ENCODE data around the gene CIDEB. TPM values are rescaled to one million over a fixed set of nuclear protein-coding genes. Genes with fewer than 3 reads are reported as not detected.
A peak's percentile ranks its signal among the peaks of the same experiment; 100 is the strongest.

Gene CIDEB
- polyA plus RNA-seq, 1 experiment: 0.48 TPM

- DNase-seq (ENCODE audit: low read depth, low spot score): no peak
- ChIA-PET POLR2A (interaction anchor here (0.6 to 1.8 kb wide), 5 partner anchors 37 to 133 kb away, joined by 3 to 10 read pairs (median 4); partner anchors contain the start of genes KHNYN, RABGGTA and TINF2), CTCF (interaction anchor here (0.5 to 6.3 kb wide), 48 partner anchors 8 to 1087 kb away, joined by 3 to 87 read pairs (median 5); partner anchors contain the start of genes CARMIL3, CHMP4A, DHRS1 and NOP9)
- H3K9me3 ChIP-seq (ENCODE audit: control insufficient read depth, insufficient read depth, low read length): no peaks in the 10 kb centered on the region
- TF ChIP-seq, protein P1, sequence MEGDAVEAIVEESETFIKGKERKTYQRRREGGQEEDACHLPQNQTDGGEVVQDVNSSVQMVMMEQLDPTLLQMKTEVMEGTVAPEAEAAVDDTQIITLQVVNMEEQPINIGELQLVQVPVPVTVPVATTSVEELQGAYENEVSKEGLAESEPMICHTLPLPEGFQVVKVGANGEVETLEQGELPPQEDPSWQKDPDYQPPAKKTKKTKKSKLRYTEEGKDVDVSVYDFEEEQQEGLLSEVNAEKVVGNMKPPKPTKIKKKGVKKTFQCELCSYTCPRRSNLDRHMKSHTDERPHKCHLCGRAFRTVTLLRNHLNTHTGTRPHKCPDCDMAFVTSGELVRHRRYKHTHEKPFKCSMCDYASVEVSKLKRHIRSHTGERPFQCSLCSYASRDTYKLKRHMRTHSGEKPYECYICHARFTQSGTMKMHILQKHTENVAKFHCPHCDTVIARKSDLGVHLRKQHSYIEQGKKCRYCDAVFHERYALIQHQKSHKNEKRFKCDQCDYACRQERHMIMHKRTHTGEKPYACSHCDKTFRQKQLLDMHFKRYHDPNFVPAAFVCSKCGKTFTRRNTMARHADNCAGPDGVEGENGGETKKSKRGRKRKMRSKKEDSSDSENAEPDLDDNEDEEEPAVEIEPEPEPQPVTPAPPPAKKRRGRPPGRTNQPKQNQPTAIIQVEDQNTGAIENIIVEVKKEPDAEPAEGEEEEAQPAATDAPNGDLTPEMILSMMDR (IDR thresholded peaks at IDR 0.05; ENCODE audit: low read depth, low read length): no peak
- H3K27me3 ChIP-seq (ENCODE audit: control insufficient read depth, insufficient read depth, low read length): no peaks in the 10 kb centered on the region
- H3K4me3 ChIP-seq (ENCODE audit: low read depth, low read length): no peak overlapping the region
- H3K27ac ChIP-seq (ENCODE audit: low read depth, low read length): no peak overlapping the region
Measured at GRCh38 chr14:24308342-24309124, 756 bp upstream of the CIDEB start.

DNA sequence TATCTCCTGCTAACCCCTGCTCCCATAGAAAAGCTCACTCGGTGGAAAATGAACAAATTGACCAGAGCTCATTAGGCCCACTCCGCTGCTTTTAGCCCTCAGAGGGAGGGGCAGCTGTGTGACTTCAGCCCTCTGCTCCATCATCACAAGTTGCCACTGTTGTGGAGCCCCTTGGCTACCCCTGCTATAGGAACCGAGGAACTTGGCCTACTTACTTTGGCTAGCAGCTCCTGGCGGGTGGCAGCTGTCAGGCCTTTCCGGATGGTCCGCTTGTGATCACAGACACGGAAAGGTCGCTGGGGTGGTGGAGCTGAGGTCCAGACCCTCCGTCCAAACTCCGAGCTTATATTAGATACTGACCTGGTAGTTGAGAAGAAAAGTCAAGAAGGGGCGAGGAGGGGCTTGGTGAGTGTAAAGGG is 612 bp downstream of the CIDEB start:
- Histone ChIP-seq H3K27me3 (ENCODE audit: control insufficient read depth, insufficient read depth, low read length) (no peaks in the 10 kb centered on the region), H3K9me3 (ENCODE audit: control insufficient read depth, insufficient read depth, low read length) (no peaks in the 10 kb centered on the region), H3K4me3 (ENCODE audit: low read depth, low read length) (no peak overlapping the region), H3K27ac (ENCODE audit: low read depth, low read length) (no peak overlapping the region)
- no peak for DNase-seq (ENCODE audit: low read depth, low spot score)
- ChIA-PET CTCF (interaction anchor here (0.6 to 6.3 kb wide), 23 partner anchors 9 to 250 kb away, joined by 3 to 87 read pairs (median 8); partner anchors contain the start of genes CHMP4A, DHRS1, IRF9 and NOP9), POLR2A (interaction anchor here (1.8 kb wide), 1 partner anchor 36 kb away, joined by 10 read pairs; the partner anchor contains the start of gene RABGGTA)
- TF ChIP-seq, protein P1 (IDR thresholded peaks at IDR 0.05; ENCODE audit: low read depth, low read length): no peak

DNA sequence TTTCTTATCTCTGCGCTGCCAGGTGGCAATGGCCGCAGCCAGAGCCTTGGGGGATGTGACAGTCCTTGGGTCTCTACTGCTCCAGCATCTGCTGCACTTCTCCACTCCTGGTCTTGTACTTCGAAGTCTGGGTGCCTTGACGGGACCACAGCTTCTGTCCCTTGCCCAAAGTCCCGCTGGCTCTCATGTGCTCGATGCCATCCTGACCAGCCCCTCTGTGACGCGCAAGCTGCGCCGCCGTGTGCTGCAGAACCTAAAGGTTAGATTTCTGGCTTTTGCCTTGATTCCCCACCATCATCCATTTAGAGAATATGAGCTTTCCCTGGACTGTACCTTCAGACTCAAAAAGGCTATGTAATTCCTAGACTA is 3.8 kb downstream of the CIDEB start:
- TF ChIP-seq, protein P1 (IDR thresholded peaks at IDR 0.05; ENCODE audit: low read depth, low read length): no peak
- POLR2A ChIA-PET: no interaction called here
- Histone ChIP-seq H3K27ac (ENCODE audit: low read depth, low read length) (no peak overlapping the region), H3K4me3 (ENCODE audit: low read depth, low read length) (no peak overlapping the region), H3K27me3 (ENCODE audit: control insufficient read depth, insufficient read depth, low read length) (no peaks in the 10 kb centered on the region), H3K9me3 (ENCODE audit: control insufficient read depth, insufficient read depth, low read length) (no peaks in the 10 kb centered on the region)
- CTCF ChIA-PET: interaction anchor here (1.6 to 1.7 kb wide), 2 partner anchors 30 to 132 kb away, joined by 3 to 6 read pairs; no protein-coding TSS in a partner anchor
- DNase-seq (ENCODE audit: low read depth, low spot score): no peak

GRCh38 chr14:24300326-24300980 is 7.3 kb downstream of the CIDEB start:
- ChIA-PET POLR2A (interaction anchor here (0.5 to 2.5 kb wide), 7 partner anchors 22 to 129 kb away, joined by 3 to 9 read pairs (median 3); partner anchors contain the start of genes CBLN3, KHNYN, MDP1 and RABGGTA), CTCF (interaction anchor here (0.7 to 7.6 kb wide), 7 partner anchors 8 to 210 kb away, joined by 3 to 87 read pairs (median 8); partner anchors contain the start of genes CIDEB, IRF9, LTB4R and LTB4R2)
- H3K27ac ChIP-seq (ENCODE audit: low read depth, low read length): no peak overlapping the region
- no peak for DNase-seq (ENCODE audit: low read depth, low spot score)
- TF ChIP-seq, protein P1 (IDR thresholded peaks at IDR 0.05; ENCODE audit: low read depth, low read length): no peak
- H3K9me3 ChIP-seq (ENCODE audit: control insufficient read depth, insufficient read depth, low read length): no peaks in the 10 kb centered on the region
- no peaks in the 10 kb centered on the region for H3K27me3 ChIP-seq (ENCODE audit: control insufficient read depth, insufficient read depth, low read length)
- peak overlapping the region; percentile 96 for H3K4me3 ChIP-seq (ENCODE audit: low read depth, low read length)
